Activated B cell treated with CpG ODN at 0.5 μM for 24 hours (primary cell): ENCODE results near the gene UPK1A. TPM values are rescaled to one million over a fixed set of nuclear protein-coding genes. Genes with fewer than 3 reads are reported as not detected.
"Not testable (repeated sequence)": the region's sequence is repeated elsewhere in the genome, so short reads cannot be mapped to it uniquely, and the experiment has no call there.

Source experiments
- ATAC-seq: fragments of 200-7000 bp; cut with Tn5 transposase; one replicate; pipeline ENCODE4 v1.10.0; 2021; ENCODE audit warnings: low read depth, mild to moderate bottlenecking, moderate library complexity
- CTCF ChIA-PET: fragments of 350-600 bp; sonication (Branson Sonifier 250); formaldehyde crosslinking; loops from one replicate; lab custom pipeline; 2021; ENCODE audit warnings: antibody characterized with exemption; lab: Charles Lee
- POLR2A ChIA-PET: fragments of 350-600 bp; sonication (Branson Sonifier 250); formaldehyde crosslinking; loops from one replicate; lab custom pipeline; 2021; ENCODE audit warnings: antibody characterized with exemption; lab: Charles Lee
- DNase-seq: peaks from one replicate; pipeline ENCODE4 v3.0.0; 2022
- H3K27ac Mint-ChIP-seq: one replicate; pipeline ENCODE4 v1.8.0; 2020; ENCODE audit warnings: mixed read lengths
- H3K27me3 Mint-ChIP-seq: one replicate; pipeline ENCODE4 v1.8.0; 2021; ENCODE audit warnings: mixed read lengths
- H3K36me3 Mint-ChIP-seq: one replicate; pipeline ENCODE4 v1.8.0; 2021; ENCODE audit warnings: low read depth, mixed read lengths
- H3K4me1 Mint-ChIP-seq: one replicate; pipeline ENCODE4 v1.8.0; 2021; ENCODE audit warnings: mixed read lengths
- H3K4me3 Mint-ChIP-seq: one replicate; pipeline ENCODE4 v1.8.0; 2020; ENCODE audit warnings: mild to moderate bottlenecking, mixed read lengths
- H3K9me3 Mint-ChIP-seq: one replicate; pipeline ENCODE4 v1.8.0; 2020; ENCODE audit warnings: mixed read lengths
- intact Hi-C: fragments of 100-400 bp; cut with micrococcal nuclease; formaldehyde crosslinking; loops from one replicate; pipeline ENCODE4 v1.15.1; 2024
- total RNA-seq: library from RNA; stranded (reverse); gene quantifications from 2 replicates; pipeline ENCODE4 v1.2.3, GENCODE V29; 2022
- TF ChIP-seq, protein P1 (sequence below): fragments of 200-600 bp; IDR thresholded peaks from one replicate; pipeline ENCODE4 v1.8.0; 2022; ENCODE audit warnings: antibody characterized with exemption, mild to moderate bottlenecking

UPK1A gene
- total RNA-seq, 1 donor from 2014 or later: not detected

DNA sequence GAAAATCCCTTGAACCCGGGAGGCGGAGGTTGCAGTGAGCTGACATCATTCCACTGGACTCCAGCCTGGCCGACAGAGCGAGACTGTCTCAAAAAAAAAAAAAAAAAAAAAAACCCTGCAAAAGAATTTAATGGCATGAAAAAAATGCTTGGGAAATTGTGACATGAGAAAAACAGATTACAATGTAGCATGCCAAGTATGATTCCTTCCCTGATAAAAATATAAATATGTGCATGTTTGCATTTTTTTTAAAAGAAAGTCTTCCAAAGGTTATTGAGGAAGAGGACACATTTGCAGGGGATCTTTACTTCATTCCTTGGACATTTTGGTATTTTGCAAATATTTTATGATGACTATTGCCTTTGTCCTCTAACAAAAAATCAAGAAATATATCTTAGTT is 23.5 kb downstream of the UPK1A start:
- ChIA-PET POLR2A (no interaction called here), CTCF (no interaction called here)
- peaks cover 4% of the 10 kb centered on the region for H3K27me3 Mint-ChIP-seq
- H3K27ac Mint-ChIP-seq: no peak overlapping the region
- H3K9me3 Mint-ChIP-seq: no peaks in the 10 kb centered on the region
- no peaks in the 10 kb centered on the region for H3K4me1 Mint-ChIP-seq
- no peak for ATAC-seq
- H3K4me3 Mint-ChIP-seq: no peak overlapping the region
- intact Hi-C loops: loop anchor here (5.0 kb wide), 1 partner anchor 87 kb away; the partner anchor contains the start of gene ARHGAP33
- TF ChIP-seq, protein P1, sequence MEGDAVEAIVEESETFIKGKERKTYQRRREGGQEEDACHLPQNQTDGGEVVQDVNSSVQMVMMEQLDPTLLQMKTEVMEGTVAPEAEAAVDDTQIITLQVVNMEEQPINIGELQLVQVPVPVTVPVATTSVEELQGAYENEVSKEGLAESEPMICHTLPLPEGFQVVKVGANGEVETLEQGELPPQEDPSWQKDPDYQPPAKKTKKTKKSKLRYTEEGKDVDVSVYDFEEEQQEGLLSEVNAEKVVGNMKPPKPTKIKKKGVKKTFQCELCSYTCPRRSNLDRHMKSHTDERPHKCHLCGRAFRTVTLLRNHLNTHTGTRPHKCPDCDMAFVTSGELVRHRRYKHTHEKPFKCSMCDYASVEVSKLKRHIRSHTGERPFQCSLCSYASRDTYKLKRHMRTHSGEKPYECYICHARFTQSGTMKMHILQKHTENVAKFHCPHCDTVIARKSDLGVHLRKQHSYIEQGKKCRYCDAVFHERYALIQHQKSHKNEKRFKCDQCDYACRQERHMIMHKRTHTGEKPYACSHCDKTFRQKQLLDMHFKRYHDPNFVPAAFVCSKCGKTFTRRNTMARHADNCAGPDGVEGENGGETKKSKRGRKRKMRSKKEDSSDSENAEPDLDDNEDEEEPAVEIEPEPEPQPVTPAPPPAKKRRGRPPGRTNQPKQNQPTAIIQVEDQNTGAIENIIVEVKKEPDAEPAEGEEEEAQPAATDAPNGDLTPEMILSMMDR: no peak
- DNase-seq: no peak
- H3K36me3 Mint-ChIP-seq: no peaks in the 10 kb centered on the region

DNA sequence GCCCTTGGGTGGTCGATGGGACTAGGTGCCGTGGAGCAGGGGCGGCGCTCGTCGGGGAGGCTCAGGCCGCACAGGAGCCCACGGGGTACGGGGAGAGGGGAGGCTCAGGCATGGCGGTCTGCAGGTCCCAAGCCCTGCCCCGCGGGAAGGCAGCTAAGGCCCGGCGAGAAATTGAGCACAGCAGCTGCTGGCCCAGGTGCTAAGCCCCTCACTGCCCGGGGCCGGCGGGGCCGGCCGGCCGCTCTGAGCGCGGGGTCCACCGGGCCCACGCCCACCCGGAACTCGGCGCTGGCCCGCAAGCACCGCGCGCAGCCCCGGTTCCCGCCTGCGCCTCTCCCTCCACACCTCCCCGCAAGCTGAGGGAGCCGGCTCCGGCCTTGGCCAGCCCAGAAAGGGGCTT is 24.8 kb downstream of the UPK1A start:
- ATAC-seq, H3K4me1 Mint-ChIP-seq, H3K4me3 Mint-ChIP-seq, POLR2A ChIA-PET, H3K36me3 Mint-ChIP-seq, CTCF ChIA-PET, DNase-seq, H3K27me3 Mint-ChIP-seq, H3K9me3 Mint-ChIP-seq, H3K27ac Mint-ChIP-seq: not testable (repeated sequence)
- intact Hi-C loops: loop anchor here (5.0 kb wide), 1 partner anchor 86 kb away; the partner anchor contains the start of gene ARHGAP33

DNA sequence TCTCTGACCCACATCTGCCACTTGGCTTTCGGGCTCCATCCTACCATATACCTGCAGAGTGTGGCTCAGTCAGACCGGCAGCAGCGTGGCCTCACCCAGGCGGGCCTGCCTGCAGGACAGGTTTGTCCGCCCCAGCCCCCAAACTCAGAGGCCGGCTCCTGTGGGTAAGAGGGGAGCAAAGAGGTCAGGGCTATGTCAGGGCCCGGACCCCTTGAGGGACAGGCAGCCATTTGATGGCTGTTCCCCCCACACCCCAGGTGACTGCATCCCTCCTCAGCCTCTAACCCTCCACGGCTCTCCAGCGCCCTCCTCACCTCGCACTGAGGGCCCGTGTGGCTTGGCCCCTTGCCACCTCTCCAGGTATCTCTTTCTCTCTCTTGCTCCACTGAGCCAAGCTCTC is 25.7 kb downstream of the UPK1A start:
- no peaks in the 10 kb centered on the region for H3K9me3 Mint-ChIP-seq
- CTCF ChIA-PET: interaction anchor here (1.4 to 1.6 kb wide), 3 partner anchors 24 to 190 kb away, joined by 5 to 6 read pairs (median 5); no protein-coding TSS in a partner anchor
- peaks cover 2% of the 10 kb centered on the region for H3K4me1 Mint-ChIP-seq
- POLR2A ChIA-PET: interaction anchor here (0.7 to 1.5 kb wide), 3 partner anchors 10 to 380 kb away, joined by 4 to 6 read pairs (median 6); partner anchors contain the start of gene FFAR1
- no peaks in the 10 kb centered on the region for H3K36me3 Mint-ChIP-seq
- TF ChIP-seq, protein P1: no peak
- no peak overlapping the region for H3K4me3 Mint-ChIP-seq
- ATAC-seq: no peak
- intact Hi-C loops: loop anchor here (2.0 to 5.0 kb wide), 3 partner anchors 49 to 85 kb away; partner anchors contain the start of genes ARHGAP33 and LIN37
- no peak overlapping the region for H3K27ac Mint-ChIP-seq
- DNase-seq: no peak
- peaks cover 4% of the 10 kb centered on the region for H3K27me3 Mint-ChIP-seq

DNA sequence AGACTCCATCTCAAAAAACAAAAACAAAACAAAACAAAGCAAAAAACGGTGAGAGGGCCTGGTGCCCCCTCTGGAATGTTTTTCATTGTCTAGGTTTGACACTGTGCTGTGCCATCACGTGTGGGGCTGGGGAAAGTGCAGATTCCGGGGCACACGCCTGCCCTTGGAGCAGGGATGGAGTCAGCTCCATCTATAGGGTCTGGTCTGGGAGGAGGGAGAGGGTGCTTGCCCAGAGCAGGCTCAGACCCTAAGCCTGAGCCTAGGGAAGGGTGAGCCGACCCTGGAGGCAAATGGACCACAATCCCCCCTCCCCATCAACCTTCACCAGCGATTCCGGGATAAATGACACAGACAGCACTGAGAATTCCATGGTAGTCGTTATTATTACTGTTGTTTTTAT is 27.1 kb downstream of the UPK1A start:
- peak; percentile 7 for ATAC-seq
- ChIA-PET CTCF (interaction anchor here (1.2 to 1.6 kb wide), 4 partner anchors 21 to 189 kb away, joined by 4 to 6 read pairs (median 5); no protein-coding TSS in a partner anchor), POLR2A (interaction anchor here (0.7 kb wide), 3 partner anchors 28 to 1813 kb away, joined by 3 to 6 read pairs (median 5); partner anchors contain the start of genes PSENEN, U2AF1L4 and ZNF793)
- TF ChIP-seq, protein P1: no peak
- H3K4me3 Mint-ChIP-seq: no peak overlapping the region
- H3K27ac Mint-ChIP-seq: no peak overlapping the region
- H3K9me3 Mint-ChIP-seq: no peaks in the 10 kb centered on the region
- peaks cover 3% of the 10 kb centered on the region for H3K4me1 Mint-ChIP-seq
- peaks cover 4% of the 10 kb centered on the region for H3K27me3 Mint-ChIP-seq
- DNase-seq: no peak
- no peaks in the 10 kb centered on the region for H3K36me3 Mint-ChIP-seq
- intact Hi-C loops: loop anchor here (1.0 to 5.0 kb wide), 6 partner anchors 24 to 238 kb away; partner anchors contain the start of genes ARHGAP33 and LIN37

DNA sequence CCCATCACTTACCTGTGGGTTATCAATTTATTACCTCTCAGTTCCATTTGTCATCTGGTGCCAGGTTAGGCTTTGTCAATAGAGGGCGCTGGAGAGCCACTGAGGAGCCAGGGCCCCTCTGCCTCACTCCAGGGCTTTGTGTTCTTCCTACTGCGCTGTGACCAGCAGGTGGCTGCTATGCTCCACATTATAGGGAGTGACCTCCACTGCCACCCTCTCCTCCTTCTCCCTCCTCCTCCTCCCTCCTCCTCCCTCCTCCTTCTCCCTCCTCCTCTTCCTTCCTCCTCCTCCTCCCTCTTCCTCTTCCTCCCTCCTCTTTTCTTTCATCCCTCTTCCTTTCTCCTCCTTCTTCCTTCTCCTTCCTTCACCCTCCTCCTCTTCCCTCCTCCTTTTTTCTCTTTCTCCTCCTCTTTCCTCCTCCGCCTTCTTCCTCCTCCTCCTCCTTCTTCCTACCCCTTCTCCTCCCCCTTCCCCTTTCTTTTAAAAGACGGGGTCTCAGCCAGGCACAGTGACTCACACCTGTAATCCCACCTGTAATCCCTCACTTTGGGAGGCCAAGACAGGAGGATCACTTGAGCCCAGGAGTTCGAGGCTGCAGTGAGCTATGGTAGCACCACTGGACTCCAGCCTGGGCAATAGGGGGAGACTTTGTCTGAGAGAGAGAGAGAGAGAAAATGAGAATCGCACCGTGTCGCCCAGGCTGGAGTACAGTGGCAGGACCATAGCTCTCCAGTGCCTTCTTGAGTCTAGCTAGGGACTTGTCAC is 27.7 kb downstream of the UPK1A start:
- intact Hi-C loops: loop anchor here (1.0 to 5.0 kb wide), 6 partner anchors 23 to 237 kb away; partner anchors contain the start of genes ARHGAP33 and LIN37
- ATAC-seq: peak; percentile 100
- no peak overlapping the region for H3K4me3 Mint-ChIP-seq
- peaks cover 3% of the 10 kb centered on the region for H3K4me1 Mint-ChIP-seq
- peak; percentile 76 for DNase-seq
- ChIA-PET POLR2A (interaction anchor here (0.7 to 10.7 kb wide), 4 partner anchors 12 to 211 kb away, joined by 3 to 238 read pairs (median 4); no protein-coding TSS in a partner anchor), CTCF (interaction anchor here (0.8 to 5.0 kb wide), 11 partner anchors 9 to 189 kb away, joined by 3 to 57 read pairs (median 4); partner anchors contain the start of genes KMT2B, LIN37, PSENEN and U2AF1L4)
- no peak overlapping the region for H3K27ac Mint-ChIP-seq
- no peaks in the 10 kb centered on the region for H3K36me3 Mint-ChIP-seq
- peaks cover 4% of the 10 kb centered on the region for H3K27me3 Mint-ChIP-seq
- H3K9me3 Mint-ChIP-seq: no peaks in the 10 kb centered on the region
- TF ChIP-seq, protein P1: no peak
